Measurements from ENCODE around the gene NHLRC4. TPM values are rescaled to one million over a fixed set of nuclear protein-coding genes. Genes with fewer than 3 reads are reported as not detected.

NHLRC4 gene
- total and polyA plus RNA-seq, 4 donors: 2.3 to 8.6 (median 5.7) TPM

GRCh38 chr16:519841-520687 is 46.7 kb upstream of the NHLRC4 start:
- Histone ChIP-seq H3K4me3 (no peak overlapping the region), H3K27me3 (ENCODE audit: control insufficient read depth in 3 of 3, insufficient read depth in 3 of 3, low read length in 2 of 3) (no peaks in the 10 kb centered on the region), H3K9ac (ENCODE audit: insufficient read depth in 1 of 2, low read length in 2 of 2) (no peak overlapping the region), H3K4me1 (ENCODE audit: control insufficient read depth in 5 of 5, insufficient read depth in 5 of 5, low read length in 5 of 5) (peaks cover 0 to 2% (median 0%) of the 10 kb centered on the region in 5 donors), H3K36me3 (ENCODE audit: control insufficient read depth in 4 of 4, insufficient read depth in 4 of 4, low read length in 4 of 4) (peaks cover 0 to 29% (median 16%) of the 10 kb centered on the region in 4 donors), H3K27ac (ENCODE audit: low read depth in 1 of 2, low read length in 1 of 2) (no peak overlapping the region), H3K9me3 (ENCODE audit: control insufficient read depth in 4 of 4, insufficient read depth in 3 of 4, low read length in 3 of 4) (no peaks in the 10 kb centered on the region)
- WGBS, 2 donors: 93 to 94% methylated on average over 35 of the region's 35 CpGs
- DNase-seq (no peak), ATAC-seq (ENCODE audit: insufficient read depth, low FRiP score) (no peak)
- no peak for TF ChIP-seq CTCF (IDR thresholded peaks at IDR 0.05; ENCODE audit: control extremely low read depth, extremely low read depth)

GRCh38 chr16:520847-521246 is 46.0 kb upstream of the NHLRC4 start:
- WGBS, 2 donors: 91 to 94% methylated on average over 13 of the region's 13 CpGs
- no peak for DNase-seq
- H3K9ac ChIP-seq (ENCODE audit: insufficient read depth in 1 of 2, low read length in 2 of 2): no peak overlapping the region
- H3K27ac ChIP-seq (ENCODE audit: low read depth in 1 of 2, low read length in 1 of 2): no peak overlapping the region
- no peaks in the 10 kb centered on the region for H3K27me3 ChIP-seq (ENCODE audit: control insufficient read depth in 3 of 3, insufficient read depth in 3 of 3, low read length in 2 of 3)
- H3K9me3 ChIP-seq (ENCODE audit: control insufficient read depth in 4 of 4, insufficient read depth in 3 of 4, low read length in 3 of 4): no peaks in the 10 kb centered on the region
- peaks cover 0 to 24% (median 14%) of the 10 kb centered on the region in 4 donors for H3K36me3 ChIP-seq (ENCODE audit: control insufficient read depth in 4 of 4, insufficient read depth in 4 of 4, low read length in 4 of 4)
- peaks cover 0 to 7% (median 5%) of the 10 kb centered on the region in 5 donors for H3K4me1 ChIP-seq (ENCODE audit: control insufficient read depth in 5 of 5, insufficient read depth in 5 of 5, low read length in 5 of 5)
- no peak for ATAC-seq (ENCODE audit: insufficient read depth, low FRiP score)
- H3K4me3 ChIP-seq: no peak overlapping the region
- TF ChIP-seq CTCF (IDR thresholded peaks at IDR 0.05; ENCODE audit: control extremely low read depth, extremely low read depth): no peak

GRCh38 chr16:521381-522210 is 45.2 kb upstream of the NHLRC4 start:
- WGBS, 2 donors: 83 to 87% methylated on average over 34 of the region's 34 CpGs
- ATAC-seq (ENCODE audit: insufficient read depth, low FRiP score): no peak
- Histone ChIP-seq H3K36me3 (ENCODE audit: control insufficient read depth in 4 of 4, insufficient read depth in 4 of 4, low read length in 4 of 4) (peaks cover 0 to 23% (median 12%) of the 10 kb centered on the region in 4 donors), H3K4me1 (ENCODE audit: control insufficient read depth in 5 of 5, insufficient read depth in 5 of 5, low read length in 5 of 5) (peaks cover 0 to 14% (median 11%) of the 10 kb centered on the region in 5 donors), H3K4me3 (no peak overlapping the region), H3K27ac (ENCODE audit: low read depth in 1 of 2, low read length in 1 of 2) (no peak overlapping the region), H3K9ac (ENCODE audit: insufficient read depth in 1 of 2, low read length in 2 of 2) (no peak overlapping the region), H3K27me3 (ENCODE audit: control insufficient read depth in 3 of 3, insufficient read depth in 3 of 3, low read length in 2 of 3) (no peaks in the 10 kb centered on the region), H3K9me3 (ENCODE audit: control insufficient read depth in 4 of 4, insufficient read depth in 3 of 4, low read length in 3 of 4) (no peaks in the 10 kb centered on the region)
- TF ChIP-seq CTCF (IDR thresholded peaks at IDR 0.05; ENCODE audit: control extremely low read depth, extremely low read depth): no peak
- DNase-seq: no peak

All from lung (tissue), 12 donors.